Bronchial epithelial cell (primary cell): ENCODE results near the gene C2orf72. TPM values are rescaled to one million over a fixed set of nuclear protein-coding genes. Genes with fewer than 3 reads are reported as not detected.
A peak's percentile ranks its signal among the peaks of the same experiment; 100 is the strongest.

Experiments
- DNase-seq: peaks from one replicate; pipeline ENCODE4 v3.0.0-alpha.2; 2010; ENCODE audit warnings: low read depth
- FAIRE-seq: peaks from 2 replicates; lab custom pipeline; 2011; peaks lifted over from hg19 to GRCh38; lab: Jason Lieb, UNC
- H3K27me3 ChIP-seq: 2 replicates; pipeline ENCODE4 v1.5.1; 2011; ENCODE audit warnings: low read length; ENCODE audit not compliant: control insufficient read depth, insufficient read depth
- H3K36me3 ChIP-seq: 2 replicates; pipeline ENCODE4 v1.5.1; 2011; ENCODE audit warnings: low read length; ENCODE audit not compliant: control insufficient read depth, insufficient read depth
- H3K4me3 ChIP-seq: 2 replicates; pipeline ENCODE4 v1.5.1; 2011; ENCODE audit warnings: mild to moderate bottlenecking, low read depth, low read length, control low read depth
- total RNA-seq: library from RNA; depleted of rRNA; stranded (reverse); fragments of >200 nt; gene quantifications from 2 replicates; pipeline ENCODE4 v1.2.1, GENCODE V29; 2014
- TF ChIP-seq, protein P1 (sequence below): IDR thresholded peaks from 2 replicates; pipeline ENCODE4 v1.5.1; 2011; ENCODE audit warnings: mild to moderate bottlenecking, moderate library complexity, low read length, control low read depth, inconsistent platforms; ENCODE audit not compliant: insufficient read depth, severe bottlenecking

The C2orf72 gene
- total RNA-seq, 1 donor from 2014 or later = not detected

- Histone ChIP-seq H3K4me3 (no peak overlapping the region), H3K27me3 (peaks cover 4% of the 10 kb centered on the region), H3K36me3 (no peaks in the 10 kb centered on the region)
- FAIRE-seq = peak; percentile 32
- TF ChIP-seq, protein P1, sequence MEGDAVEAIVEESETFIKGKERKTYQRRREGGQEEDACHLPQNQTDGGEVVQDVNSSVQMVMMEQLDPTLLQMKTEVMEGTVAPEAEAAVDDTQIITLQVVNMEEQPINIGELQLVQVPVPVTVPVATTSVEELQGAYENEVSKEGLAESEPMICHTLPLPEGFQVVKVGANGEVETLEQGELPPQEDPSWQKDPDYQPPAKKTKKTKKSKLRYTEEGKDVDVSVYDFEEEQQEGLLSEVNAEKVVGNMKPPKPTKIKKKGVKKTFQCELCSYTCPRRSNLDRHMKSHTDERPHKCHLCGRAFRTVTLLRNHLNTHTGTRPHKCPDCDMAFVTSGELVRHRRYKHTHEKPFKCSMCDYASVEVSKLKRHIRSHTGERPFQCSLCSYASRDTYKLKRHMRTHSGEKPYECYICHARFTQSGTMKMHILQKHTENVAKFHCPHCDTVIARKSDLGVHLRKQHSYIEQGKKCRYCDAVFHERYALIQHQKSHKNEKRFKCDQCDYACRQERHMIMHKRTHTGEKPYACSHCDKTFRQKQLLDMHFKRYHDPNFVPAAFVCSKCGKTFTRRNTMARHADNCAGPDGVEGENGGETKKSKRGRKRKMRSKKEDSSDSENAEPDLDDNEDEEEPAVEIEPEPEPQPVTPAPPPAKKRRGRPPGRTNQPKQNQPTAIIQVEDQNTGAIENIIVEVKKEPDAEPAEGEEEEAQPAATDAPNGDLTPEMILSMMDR = no peak
- DNase-seq = no peak
These were observed 12.1 kb downstream of the C2orf72 start for GRCh38 chr2:231049286-231050017.

DNA sequence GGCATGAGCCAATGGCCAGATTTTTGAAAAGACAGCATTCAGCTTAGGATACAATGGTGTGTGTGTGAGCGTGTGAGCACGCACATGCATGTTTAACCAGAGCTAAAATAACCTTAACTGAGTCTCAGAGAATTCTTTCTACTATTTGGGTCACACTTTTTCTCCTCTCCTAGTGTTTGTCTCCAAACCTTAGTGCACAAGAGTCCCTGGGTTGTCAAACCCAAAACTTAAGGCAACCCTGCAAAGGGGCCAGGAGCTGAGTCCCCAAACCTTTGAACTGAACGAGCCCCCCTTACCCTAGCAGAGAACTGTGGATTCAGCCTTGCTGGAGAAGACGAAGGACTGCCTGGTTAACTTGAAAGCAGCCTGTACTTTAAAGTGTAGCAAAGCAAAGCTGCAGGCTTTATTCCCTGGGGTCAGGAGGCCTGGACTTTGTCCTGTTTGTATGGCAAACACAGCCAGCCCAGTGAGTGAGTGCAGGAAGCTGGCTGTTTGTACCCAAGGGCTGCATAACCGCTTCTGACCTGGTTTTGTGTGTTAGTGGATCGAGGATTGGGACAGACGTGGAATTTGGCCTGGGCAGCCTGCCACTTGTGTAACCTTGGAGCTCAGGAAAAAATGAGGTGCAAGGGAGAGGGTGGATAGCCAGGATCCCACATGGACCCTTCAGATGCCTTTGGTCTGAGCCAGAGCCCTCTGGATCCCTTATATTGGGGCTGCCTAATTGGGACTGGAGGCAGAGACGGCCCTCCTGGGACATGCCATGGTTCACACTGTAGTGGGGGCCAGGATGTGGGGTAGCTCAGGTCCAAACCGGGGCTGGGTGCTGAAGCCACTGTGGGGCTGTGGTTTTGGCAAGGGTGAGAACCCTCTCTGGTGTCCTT is 12.9 kb downstream of the C2orf72 start:
- TF ChIP-seq, protein P1 = no peak
- H3K36me3 ChIP-seq = no peaks in the 10 kb centered on the region
- H3K27me3 ChIP-seq = peaks cover 4% of the 10 kb centered on the region
- H3K4me3 ChIP-seq = no peak overlapping the region
- no peak for FAIRE-seq
- no peak for DNase-seq

DNA sequence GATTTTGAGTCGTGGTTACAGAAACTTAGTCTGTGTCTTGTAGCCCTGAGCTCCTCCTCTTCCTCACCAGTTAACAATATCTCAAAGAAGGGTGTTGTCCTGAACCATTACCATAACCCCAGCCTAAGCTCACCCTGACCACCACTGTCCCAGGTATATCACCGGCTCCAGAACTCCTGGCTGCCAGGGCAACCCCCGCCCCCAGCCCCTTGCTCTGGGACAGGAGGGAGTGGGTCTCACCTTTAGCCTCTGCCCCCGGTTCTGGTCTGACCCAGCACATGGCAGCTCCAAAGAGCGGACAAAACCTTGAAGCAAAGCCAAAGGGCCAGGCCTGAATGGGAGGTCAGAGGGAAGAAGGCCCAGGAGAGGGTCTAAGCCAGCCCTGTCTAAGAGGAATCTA is 13.8 kb downstream of the C2orf72 start:
- FAIRE-seq (no peak), DNase-seq (no peak)
- no peaks in the 10 kb centered on the region for H3K36me3 ChIP-seq
- TF ChIP-seq, protein P1 = no peak
- H3K27me3 ChIP-seq = peaks cover 4% of the 10 kb centered on the region
- H3K4me3 ChIP-seq = no peak overlapping the region

GRCh38 chr2:231052494-231053451 is 15.4 kb downstream of the C2orf72 start:
- peaks cover 3% of the 10 kb centered on the region for H3K27me3 ChIP-seq
- FAIRE-seq (no peak), DNase-seq (peak; percentile 58)
- no peaks in the 10 kb centered on the region for H3K36me3 ChIP-seq
- TF ChIP-seq, protein P1 = peak; percentile 93
- peak overlapping the region; percentile 31 for H3K4me3 ChIP-seq

DNA sequence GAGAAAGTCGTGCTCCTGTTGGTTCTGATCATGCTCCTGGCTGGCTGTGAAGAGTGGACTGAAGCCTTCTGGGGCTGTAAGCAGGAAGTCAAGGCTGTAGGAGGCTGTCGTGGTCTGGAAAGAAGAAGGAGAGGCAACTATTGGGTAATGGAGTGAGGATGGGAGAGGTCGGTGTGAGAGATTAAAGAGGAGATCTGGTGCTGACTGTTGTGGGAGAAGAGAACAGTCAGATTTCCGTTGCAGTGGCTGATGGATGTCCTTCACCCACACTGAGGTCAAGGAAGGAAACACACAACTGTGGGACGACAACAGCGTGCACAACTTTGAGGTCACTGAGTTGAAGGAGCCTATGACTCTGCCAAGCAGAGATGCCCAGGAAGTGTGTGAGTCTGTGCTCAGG is 16.5 kb downstream of the C2orf72 start:
- TF ChIP-seq, protein P1 = no peak
- no peak for DNase-seq
- Histone ChIP-seq H3K4me3 (no peak overlapping the region), H3K27me3 (no peaks in the 10 kb centered on the region), H3K36me3 (no peaks in the 10 kb centered on the region)
- FAIRE-seq = no peak
